ENCODE measurements around the gene MFGE8.

MFGE8 gene

DNA sequence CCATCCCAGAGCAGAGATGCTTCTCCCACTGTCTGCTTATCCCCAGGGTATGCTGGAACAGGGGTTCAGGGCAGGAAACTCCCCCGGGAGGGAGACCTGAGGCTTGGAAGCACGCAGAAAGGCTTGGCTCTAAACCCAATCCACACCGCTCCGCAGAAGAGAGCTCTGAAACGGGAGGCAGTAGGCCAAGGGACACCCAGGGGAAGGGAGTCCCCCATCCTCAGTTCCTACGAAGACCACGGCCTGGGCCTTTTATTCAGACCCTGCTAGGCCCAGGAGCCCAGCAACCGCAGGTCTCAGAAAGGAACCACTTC, 16.1 kb downstream of the MFGE8 start:
- DNase-seq (ENCODE audit: low spot score) = no peak
- CTCF ChIA-PET = interaction anchor here (0.6 to 1.4 kb wide), 5 partner anchors 14 to 1162 kb away, joined by 3 to 5 read pairs (median 3); no protein-coding TSS in a partner anchor
- TF ChIP-seq, protein P1, sequence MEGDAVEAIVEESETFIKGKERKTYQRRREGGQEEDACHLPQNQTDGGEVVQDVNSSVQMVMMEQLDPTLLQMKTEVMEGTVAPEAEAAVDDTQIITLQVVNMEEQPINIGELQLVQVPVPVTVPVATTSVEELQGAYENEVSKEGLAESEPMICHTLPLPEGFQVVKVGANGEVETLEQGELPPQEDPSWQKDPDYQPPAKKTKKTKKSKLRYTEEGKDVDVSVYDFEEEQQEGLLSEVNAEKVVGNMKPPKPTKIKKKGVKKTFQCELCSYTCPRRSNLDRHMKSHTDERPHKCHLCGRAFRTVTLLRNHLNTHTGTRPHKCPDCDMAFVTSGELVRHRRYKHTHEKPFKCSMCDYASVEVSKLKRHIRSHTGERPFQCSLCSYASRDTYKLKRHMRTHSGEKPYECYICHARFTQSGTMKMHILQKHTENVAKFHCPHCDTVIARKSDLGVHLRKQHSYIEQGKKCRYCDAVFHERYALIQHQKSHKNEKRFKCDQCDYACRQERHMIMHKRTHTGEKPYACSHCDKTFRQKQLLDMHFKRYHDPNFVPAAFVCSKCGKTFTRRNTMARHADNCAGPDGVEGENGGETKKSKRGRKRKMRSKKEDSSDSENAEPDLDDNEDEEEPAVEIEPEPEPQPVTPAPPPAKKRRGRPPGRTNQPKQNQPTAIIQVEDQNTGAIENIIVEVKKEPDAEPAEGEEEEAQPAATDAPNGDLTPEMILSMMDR (conservative IDR thresholded peaks at IDR 0.05; ENCODE audit: low read depth) = no peak
- POLR2A ChIA-PET (ENCODE audit: low non-redundant PET) = no interaction called here
- peak overlapping the region; percentile 67 for H3K27ac ChIP-seq

DNA sequence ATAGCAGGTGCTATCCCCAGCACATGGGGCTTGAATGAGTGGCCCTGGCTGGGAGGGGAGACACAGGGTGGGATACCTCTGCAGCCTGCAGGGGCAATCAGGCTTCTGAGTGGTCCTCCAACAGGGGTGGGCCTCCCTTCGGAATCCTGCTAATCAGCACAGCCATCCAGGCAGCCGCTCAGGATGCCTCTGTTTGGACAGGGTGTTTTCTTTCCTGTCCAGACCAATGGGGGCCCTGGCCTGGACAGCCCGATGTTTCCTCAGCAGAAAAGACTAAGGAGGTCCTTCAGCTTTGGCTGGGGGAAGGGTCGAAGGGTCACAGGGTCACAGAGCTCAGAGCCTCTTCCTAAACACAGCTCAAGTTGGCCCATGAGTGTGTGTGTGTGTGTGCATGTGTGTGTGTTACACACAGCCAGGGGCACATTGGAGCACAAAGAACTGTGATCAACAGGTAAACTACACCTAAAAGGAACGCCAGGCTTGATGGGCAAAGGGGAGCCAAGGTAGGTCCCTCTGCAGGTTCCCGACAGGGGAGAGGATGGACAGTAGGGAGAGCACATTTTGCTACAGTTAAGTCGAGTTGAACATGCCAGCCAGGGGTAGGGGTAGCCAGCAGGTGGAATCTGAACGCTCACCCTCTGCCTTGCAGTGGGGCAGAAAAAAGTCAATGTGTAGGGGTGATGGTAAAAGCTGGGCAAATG, 16.7 kb downstream of the MFGE8 start:
- ChIA-PET CTCF (interaction anchor here (0.6 to 1.4 kb wide), 3 partner anchors 25 to 423 kb away, joined by 3 to 4 read pairs (median 3); no protein-coding TSS in a partner anchor), POLR2A (ENCODE audit: low non-redundant PET) (no interaction called here)
- TF ChIP-seq, protein P1 (conservative IDR thresholded peaks at IDR 0.05; ENCODE audit: low read depth) = no peak
- no peak for DNase-seq (ENCODE audit: low spot score)
- peak overlapping the region; percentile 67 for H3K27ac ChIP-seq

DNA sequence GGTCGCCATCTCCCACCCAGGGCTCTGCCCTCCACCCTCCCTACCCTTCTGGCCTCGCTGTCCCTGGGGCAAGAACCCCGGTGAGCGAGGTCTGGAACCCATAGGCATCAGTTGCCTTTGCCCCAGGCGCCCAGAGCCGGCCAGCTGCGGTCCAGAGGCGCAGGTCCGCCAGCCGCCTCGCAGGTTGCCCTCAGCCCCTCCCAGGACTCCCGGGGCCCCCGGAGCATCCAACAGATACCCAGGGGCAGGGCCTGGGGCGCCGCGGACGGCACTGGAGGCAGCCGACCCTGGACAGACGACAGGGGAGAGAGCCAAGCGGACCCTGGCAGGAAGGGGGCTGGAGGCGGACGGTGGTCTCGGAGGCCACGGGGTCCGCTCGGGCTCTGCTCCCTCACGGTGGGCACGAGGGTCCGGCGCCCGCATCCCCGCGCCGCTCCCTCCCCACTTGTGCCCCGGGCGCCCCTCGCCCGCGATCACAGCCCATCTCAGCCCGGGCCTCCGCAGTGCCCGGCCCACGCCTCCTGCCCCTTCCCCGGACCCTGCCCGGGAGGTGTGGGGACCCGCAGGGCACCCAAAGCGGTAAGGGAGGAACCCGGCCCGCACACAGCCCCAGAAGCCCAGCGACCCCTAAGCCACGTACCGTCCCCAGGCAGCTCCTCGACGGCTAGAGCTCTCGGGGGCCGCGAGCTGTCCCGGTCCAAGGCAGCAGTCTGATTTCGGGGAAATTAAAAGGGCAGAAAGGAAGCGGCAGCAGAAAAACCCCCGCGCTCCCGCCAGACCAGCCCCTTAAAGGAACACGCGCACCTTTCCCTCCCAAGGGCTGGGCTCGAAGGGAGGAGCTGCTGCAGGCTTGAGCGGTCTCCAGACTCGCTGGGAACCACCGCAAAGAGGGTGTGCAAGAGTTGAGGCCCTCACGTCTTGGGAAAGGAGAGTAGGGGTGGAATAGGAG, 18.1 kb downstream of the MFGE8 start, which contains the start of gene HAPLN3:
Gene HAPLN3 (minus strand): TSS at position 726 of the 949 bp plus-strand sequence. CDS start 8,246 bp downstream, outside the sequence.
- H3K27ac ChIP-seq = peak within 1 kb of the TSS; percentile 67
- TF ChIP-seq, protein P1 (conservative IDR thresholded peaks at IDR 0.05; ENCODE audit: low read depth) = no peak
- peak; percentile 64 for DNase-seq (ENCODE audit: low spot score)
- POLR2A ChIA-PET (ENCODE audit: low non-redundant PET) = no interaction called here
- CTCF ChIA-PET = interaction anchor here (0.8 to 1.4 kb wide), 3 partner anchors 10 to 238 kb away, joined by 3 to 4 read pairs (median 3); no protein-coding TSS in a partner anchor

DNA sequence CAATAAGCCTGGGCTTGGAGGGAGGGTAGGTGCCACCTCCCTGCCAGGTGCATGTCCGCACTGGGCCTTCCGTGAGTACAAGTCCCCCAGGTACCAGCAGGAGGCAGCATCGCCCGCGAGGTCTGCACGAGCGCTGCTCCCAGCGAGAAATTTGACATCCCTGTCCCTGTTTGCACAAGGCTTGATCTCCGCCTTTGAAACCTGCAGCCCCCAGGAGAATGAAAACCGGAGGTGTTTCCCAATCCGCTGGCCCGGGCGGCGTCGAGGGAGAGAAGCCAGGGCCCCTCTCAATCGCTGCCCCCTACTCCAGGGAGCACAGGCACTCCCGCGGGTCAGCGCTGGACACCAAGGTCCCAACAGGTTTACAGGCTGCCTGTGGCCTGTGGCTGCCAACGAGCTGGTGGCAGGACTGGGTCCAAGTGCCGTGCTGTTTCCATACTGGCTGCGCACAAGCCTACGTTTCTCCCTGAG, 18.8 kb downstream of the MFGE8 start:
- TF ChIP-seq, protein P1 (conservative IDR thresholded peaks at IDR 0.05; ENCODE audit: low read depth) = peak; percentile 86
- POLR2A ChIA-PET (ENCODE audit: low non-redundant PET) = no interaction called here
- H3K27ac ChIP-seq = no peak overlapping the region
- DNase-seq (ENCODE audit: low spot score) = peak; percentile 54
- CTCF ChIA-PET = interaction anchor here (0.8 to 1.4 kb wide), 3 partner anchors 10 to 237 kb away, joined by 3 to 5 read pairs (median 4); no protein-coding TSS in a partner anchor

DNA sequence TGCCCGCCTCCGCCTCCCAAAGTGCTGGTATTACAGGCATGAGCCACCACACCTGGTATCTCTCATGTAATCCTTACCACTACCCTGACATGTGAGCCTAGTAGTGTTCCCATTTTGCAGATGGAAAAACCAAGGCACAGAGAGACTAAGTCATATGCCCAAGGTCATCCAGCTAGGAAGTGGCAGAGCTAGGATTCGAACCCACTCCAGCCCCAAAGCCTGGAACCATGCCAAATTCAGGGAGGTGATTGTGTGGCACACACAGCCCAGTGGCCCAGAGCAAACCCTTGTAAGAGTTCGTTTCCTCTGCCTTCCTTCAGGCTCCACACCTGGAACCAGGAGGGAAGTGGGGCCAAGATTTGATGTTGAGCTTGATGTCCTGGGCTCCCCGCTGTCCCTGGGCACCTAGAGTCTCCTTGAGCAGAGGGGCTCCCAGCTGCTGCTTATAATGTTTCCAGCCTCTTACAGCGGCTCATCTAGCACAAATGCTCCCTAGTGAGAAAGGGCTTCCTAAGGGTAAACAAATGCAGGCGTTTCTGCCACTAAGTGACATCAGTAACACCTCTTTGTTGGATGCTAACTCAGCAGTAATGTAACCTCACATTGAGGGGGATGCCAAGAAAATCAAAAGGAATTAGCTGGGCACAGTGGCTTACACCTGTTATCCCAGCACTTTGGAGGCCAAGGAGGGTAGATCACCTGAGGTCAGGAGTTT, 21.5 kb downstream of the MFGE8 start:
- TF ChIP-seq, protein P1 (conservative IDR thresholded peaks at IDR 0.05; ENCODE audit: low read depth) = no peak
- no peak for DNase-seq (ENCODE audit: low spot score)
- POLR2A ChIA-PET (ENCODE audit: low non-redundant PET) = no interaction called here
- H3K27ac ChIP-seq = no peak overlapping the region
- CTCF ChIA-PET = interaction anchor here (0.6 to 1.1 kb wide), 2 partner anchors 10 to 234 kb away, joined by 3 to 4 read pairs; no protein-coding TSS in a partner anchor

All from RWPE1 (cell line).